IPS-NIHi11 (cell line): ENCODE results near the gene ZNF324.
"Not testable (repeated sequence)": the region's sequence is repeated elsewhere in the genome, so short reads cannot be mapped to it uniquely, and the experiment has no call there.

Source experiments
- DNase-seq: peaks from one replicate; pipeline ENCODE4 v3.0.0; 2012; ENCODE audit warnings: mixed read lengths, low spot score

ZNF324 gene

DNA sequence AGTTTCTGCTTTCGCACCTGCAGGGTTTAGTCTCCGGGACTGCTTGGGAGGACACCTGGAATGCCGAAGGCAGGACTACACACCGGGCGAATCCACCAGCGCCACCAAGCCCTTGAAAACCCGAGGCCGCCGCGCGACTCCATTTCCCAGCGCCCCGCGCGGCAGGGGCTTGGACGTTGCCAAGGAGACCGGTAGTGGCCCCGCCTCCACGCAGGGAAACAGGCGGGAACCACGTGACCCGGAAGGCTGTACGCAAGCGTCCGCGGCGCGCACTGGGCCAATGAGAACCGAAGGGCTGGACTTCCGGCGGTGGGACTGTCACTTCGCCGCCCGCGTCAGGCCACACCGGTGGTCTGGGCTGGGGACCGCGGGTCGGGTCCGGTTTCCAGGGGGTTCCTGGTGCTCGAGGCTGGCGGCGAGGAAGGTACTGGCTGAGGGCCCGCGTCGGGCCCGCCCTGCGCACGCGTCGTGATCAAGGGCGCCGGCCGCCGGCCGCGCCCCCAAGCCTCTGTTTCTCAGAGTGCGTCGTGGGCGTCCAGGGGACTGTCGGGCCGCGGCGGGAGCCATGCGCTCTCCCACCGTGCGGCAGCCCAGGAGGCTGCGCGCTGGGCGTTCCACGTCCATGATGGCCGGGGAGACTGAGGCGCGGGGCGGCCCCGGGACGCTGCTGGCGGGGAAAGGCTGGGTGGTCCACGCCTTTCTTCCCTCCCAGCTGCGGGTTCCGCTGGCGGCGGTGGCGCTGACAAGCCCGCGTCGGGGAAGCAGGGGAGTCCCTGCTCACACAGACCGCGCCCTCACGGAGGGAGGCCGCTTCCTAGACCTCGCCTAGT is at the start of gene ZNF324:
TSS of gene ZNF324 (plus strand) at position 321 of the 830 bp plus-strand sequence. CDS start 2,106 bp downstream, outside the sequence.
- DNase-seq, result peak; percentile 99

DNA sequence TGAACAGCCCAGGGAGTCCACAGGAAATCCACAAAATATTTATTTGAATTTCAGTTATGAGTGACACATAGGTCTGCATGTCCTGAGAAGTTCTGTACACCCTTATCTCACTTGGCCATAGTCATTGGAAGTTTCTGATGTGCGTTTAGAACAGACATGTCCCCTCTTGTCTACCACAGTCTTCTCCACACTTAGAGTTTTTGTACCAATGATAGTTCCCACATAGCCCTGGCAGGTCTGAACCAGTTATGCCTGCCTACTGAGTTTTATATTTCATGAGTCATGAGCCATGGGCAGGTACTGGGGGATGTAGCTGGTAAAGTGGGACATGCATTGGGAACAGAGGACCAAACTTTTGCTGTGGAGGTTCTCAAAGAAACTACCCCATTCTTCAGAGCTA is 38.3 kb upstream of the ZNF324 start:
- DNase-seq, result no peak

DNA sequence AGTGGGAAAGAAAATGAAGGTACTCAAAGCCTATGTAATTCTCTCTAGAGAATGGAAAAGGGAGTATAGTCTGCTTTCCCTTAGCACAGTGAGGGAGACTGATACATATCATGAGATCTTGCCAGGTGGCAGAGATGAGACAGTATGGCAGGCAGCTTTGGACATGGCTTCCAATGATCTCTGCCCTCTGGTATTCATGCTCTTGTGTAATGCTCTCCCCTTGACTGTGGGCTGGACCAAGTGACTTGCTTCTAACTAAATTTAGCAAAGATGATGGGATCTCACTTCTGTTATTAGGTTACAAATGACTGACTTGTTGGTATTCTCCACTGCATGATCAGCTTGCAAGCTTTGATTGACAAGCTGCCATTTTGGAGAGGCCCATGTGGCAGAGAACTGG is 37.1 kb upstream of the ZNF324 start:
- DNase-seq, result no peak

GRCh38 chr19:58434217-58434616 is 32.7 kb upstream of the ZNF324 start:
- DNase-seq, result no peak

- DNase-seq, result peak; percentile 59
Observed at GRCh38 chr19:58439576-58440554, 27.0 kb upstream of the ZNF324 start, which contains the start of gene ZNF132. TSS of gene ZNF132 (minus strand) at chr19:58440153. CDS start at chr19:58439821, 332 bp downstream.

- DNase-seq, result no peak
Observed at GRCh38 chr19:58440556-58440955, 26.3 kb upstream of the ZNF324 start.

GRCh38 chr19:58442986-58443385 is 23.9 kb upstream of the ZNF324 start:
- DNase-seq, result not testable (repeated sequence)

GRCh38 chr19:58448860-58449259 is 18.0 kb upstream of the ZNF324 start:
- not testable (repeated sequence) for DNase-seq

- not testable (repeated sequence) for DNase-seq
Observed at GRCh38 chr19:58449980-58450379, 16.9 kb upstream of the ZNF324 start.

GRCh38 chr19:58450856-58451357 is 16.0 kb upstream of the ZNF324 start:
- no peak for DNase-seq

DNA sequence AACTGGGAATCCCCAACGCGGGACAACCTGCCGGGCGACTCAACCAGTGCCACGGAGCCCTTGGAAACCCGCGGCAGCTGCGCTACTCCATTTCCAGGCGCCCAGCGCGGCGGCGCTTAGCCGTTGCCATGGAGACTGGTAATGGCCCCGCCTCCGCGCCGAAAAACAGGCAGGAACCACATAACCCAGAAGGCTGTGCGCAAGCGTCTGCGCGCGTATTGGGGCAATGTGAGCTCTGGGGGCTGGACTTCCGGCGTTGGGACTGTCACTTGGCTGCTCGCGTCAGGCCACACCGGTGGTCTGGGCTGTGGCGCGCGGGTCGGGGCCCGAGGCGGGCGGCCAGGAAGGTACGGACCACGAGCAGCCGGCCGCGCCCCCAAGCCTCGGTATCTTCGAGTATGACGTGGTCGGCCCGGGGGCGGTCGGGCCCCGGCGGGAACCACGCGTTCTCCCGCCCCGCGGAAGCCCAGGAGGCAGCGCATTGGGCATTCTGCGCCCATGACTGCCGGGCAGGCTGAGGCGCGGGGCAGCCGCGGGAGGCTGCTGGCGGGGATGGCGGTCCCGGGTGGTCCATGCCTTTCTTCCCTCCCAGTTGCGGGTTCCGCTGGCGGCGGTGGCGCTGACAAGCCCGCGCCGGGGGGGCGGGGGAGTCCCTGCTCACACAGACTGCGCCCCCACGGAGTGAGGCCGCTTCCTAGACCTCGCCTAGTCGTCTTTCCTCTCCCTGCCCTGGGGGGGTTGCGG is 15.3 kb upstream of the ZNF324 start, which contains the start of gene ZNF324B:
TSS of gene ZNF324B (plus strand) at position 265 of the 744 bp plus-strand sequence. CDS start 2,080 bp downstream, outside the sequence.
- peak; percentile 99 for DNase-seq

DNA sequence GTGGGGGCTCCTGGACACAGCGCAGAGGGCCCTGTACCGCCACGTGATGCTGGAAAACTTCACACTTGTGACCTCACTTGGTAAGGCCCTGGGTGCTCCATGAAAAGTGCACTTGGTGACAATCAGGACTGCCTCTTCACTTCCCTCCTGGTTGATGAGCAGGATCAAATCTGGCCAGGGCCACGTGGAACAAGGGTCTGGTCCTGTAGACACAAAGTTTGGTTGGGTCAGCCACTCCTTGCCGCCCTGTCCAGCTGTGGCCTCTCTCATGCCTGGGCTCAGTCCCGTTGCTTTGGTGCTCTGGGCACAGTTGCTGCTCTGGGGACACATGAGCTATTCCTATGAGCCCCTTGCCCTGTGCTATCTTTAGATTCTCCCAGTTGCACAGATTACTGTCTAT is 13.1 kb upstream of the ZNF324 start:
- DNase-seq, result no peak

GRCh38 chr19:58455306-58455705 is 11.6 kb upstream of the ZNF324 start:
- DNase-seq, result no peak

DNA sequence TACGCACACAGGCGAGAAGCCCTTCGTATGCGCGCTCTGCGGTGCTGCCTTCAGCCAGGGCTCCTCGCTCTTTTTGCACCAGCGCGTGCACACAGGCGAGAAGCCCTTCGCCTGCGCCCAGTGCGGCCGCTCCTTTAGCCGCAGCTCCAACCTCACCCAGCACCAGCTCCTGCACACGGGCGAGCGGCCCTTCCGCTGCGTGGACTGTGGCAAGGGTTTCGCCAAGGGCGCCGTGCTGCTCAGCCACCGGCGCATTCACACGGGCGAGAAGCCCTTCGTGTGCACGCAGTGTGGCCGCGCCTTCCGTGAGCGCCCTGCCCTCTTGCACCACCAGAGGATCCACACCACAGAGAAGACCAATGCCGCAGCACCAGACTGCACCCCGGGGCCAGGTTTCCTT is 10.8 kb upstream of the ZNF324 start:
- no peak for DNase-seq

- DNase-seq, result no peak
Observed at GRCh38 chr19:58460039-58460438, 6.8 kb upstream of the ZNF324 start.

- DNase-seq, result no peak
Observed at GRCh38 chr19:58466089-58466759, 656 bp upstream of the ZNF324 start.

GRCh38 chr19:58468216-58468839 is 1.4 kb downstream of the ZNF324 start:
- no peak for DNase-seq

DNA sequence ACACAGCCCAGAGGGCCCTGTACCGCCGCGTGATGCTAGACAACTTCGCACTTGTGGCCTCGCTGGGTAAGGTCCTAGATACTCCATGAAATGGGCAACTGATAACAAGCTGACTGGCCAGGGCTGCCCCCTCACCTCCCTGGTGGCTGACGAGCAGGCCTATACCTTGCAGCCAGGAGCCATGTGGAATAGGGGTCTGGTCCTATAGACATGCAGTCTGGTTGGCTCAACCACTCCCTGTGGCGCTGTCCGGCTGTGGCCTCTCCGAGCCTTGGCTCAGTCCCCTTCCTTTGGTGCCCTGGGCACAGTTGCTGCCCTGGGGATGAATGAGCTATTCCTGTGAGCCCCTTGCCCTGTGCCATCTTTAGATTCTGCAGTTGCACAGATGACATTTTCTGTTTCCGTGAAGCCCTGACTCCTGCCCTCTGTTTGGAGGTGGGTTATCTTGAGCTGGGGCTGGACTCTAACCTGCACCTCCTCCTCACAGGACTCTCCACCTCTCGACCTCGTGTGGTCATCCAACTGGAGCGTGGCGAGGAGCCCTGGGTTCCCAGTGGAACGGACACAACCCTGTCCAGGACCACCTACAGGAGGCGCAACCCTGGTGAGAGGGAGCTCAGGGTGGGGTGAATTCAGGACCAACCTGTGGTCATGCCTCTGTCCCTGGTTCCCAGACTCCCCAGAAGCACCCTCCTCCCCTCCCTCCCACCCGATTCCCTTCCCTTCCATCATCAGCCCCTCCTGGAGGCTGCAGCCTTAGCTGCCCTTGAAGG is 2.5 kb downstream of the ZNF324 start:
- DNase-seq, result no peak

DNA sequence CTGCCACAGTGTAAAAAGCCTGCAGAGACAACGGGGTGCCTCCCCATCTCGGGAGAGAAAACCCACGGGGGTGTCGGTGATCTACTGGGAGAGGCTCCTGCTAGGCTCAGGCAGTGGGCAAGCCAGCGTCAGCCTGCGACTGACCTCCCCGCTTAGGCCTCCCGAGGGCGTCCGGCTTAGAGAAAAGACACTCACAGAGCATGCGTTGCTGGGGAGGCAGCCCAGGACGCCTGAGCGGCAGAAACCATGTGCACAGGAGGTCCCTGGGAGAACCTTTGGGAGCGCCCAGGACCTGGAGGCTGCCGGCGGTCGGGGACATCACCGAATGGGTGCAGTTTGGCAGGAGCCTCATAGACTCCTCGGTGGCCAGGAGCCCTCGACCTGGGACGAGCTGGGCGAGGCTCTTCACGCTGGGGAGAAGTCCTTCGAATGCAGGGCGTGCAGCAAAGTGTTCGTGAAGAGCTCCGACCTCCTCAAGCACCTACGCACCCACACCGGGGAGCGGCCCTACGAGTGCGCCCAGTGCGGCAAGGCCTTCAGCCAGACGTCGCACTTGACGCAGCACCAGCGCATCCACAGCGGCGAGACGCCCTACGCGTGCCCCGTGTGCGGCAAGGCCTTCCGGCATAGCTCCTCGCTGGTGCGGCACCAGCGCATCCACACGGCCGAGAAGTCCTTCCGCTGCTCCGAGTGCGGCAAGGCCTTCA is 4.1 kb downstream of the ZNF324 start:
- not testable (repeated sequence) for DNase-seq
